H9 (cell line): ENCODE results near the gene ATP11C. TPM values are rescaled to one million over a fixed set of nuclear protein-coding genes. Genes with fewer than 3 reads are reported as not detected.

ENCODE experiments used
- DNase-seq: peaks from one replicate; pipeline ENCODE4 v3.0.0-alpha.2; 2017
- H2AFZ ChIP-seq: one replicate; pipeline ENCODE4 v1.6.1; 2013; ENCODE audit warnings: mild to moderate bottlenecking, low read length, control low read depth, moderate library complexity
- H2AK5ac ChIP-seq: 2 replicates; pipeline ENCODE4 v1.6.1; 2013; ENCODE audit warnings: low read length, control low read depth, mixed read lengths; ENCODE audit not compliant: insufficient read length
- H2BK120ac ChIP-seq: one replicate; pipeline ENCODE4 v1.6.1; 2013; ENCODE audit warnings: low read depth, mild to moderate bottlenecking, low read length, control low read depth, inconsistent platforms; ENCODE audit not compliant: poor library complexity, severe bottlenecking
- H2BK12ac ChIP-seq: 2 replicates; pipeline ENCODE4 v1.6.1; 2013; ENCODE audit warnings: low read length, control low read depth, mixed read lengths, low read depth; ENCODE audit not compliant: insufficient read length
- H2BK15ac ChIP-seq: 2 replicates; pipeline ENCODE4 v1.6.1; 2013; ENCODE audit warnings: low read depth, low read length, control low read depth
- H2BK20ac ChIP-seq: one replicate; pipeline ENCODE4 v1.6.1; 2013; ENCODE audit warnings: low read depth, mild to moderate bottlenecking, low read length, control low read depth, inconsistent platforms; ENCODE audit not compliant: poor library complexity, severe bottlenecking
- H2BK5ac ChIP-seq: 2 replicates; pipeline ENCODE4 v1.6.1; 2013; ENCODE audit warnings: low read length, control low read depth, mixed read lengths; ENCODE audit not compliant: insufficient read length
- H3K14ac ChIP-seq: 2 replicates; pipeline ENCODE4 v1.6.1; 2013; ENCODE audit warnings: low read length, control low read depth; ENCODE audit not compliant: insufficient read depth
- H3K18ac ChIP-seq: 2 replicates; pipeline ENCODE4 v1.6.1; 2013; ENCODE audit warnings: low read depth, mild to moderate bottlenecking, mixed read lengths, low read length, control low read depth; ENCODE audit not compliant: insufficient read length
- H3K23ac ChIP-seq: 2 replicates; pipeline ENCODE4 v1.6.1; 2013; ENCODE audit warnings: low read length, control low read depth, mixed read lengths, low read depth; ENCODE audit not compliant: insufficient read length
- H3K23me2 ChIP-seq: 2 replicates; pipeline ENCODE4 v1.6.1; 2013; ENCODE audit warnings: low read depth, mild to moderate bottlenecking, mixed read lengths, low read length, control low read depth; ENCODE audit not compliant: insufficient read length, poor library complexity, severe bottlenecking
- H3K27ac ChIP-seq: 2 replicates; pipeline ENCODE4 v1.5.1; 2013; ENCODE audit warnings: low read length, control low read depth, mixed read lengths, low read depth; ENCODE audit not compliant: insufficient read length
- H3K27me3 ChIP-seq: 2 replicates; pipeline ENCODE4 v1.6.1; 2013; ENCODE audit warnings: low read length, control low read depth, inconsistent platforms; ENCODE audit not compliant: insufficient read depth
- H3K4ac ChIP-seq: 2 replicates; pipeline ENCODE4 v1.6.1; 2013; ENCODE audit warnings: low read depth, mild to moderate bottlenecking, control low read depth, inconsistent platforms, low read length, moderate library complexity
- H3K4me1 ChIP-seq: 2 replicates; pipeline ENCODE4 v1.6.1; 2013; ENCODE audit warnings: low read length, control low read depth, inconsistent platforms; ENCODE audit not compliant: insufficient read depth
- H3K4me2 ChIP-seq: 2 replicates; pipeline ENCODE4 v1.6.1; 2013; ENCODE audit warnings: low read length, control low read depth, mixed read lengths; ENCODE audit not compliant: insufficient read length, insufficient read depth
- H3K56ac ChIP-seq: 2 replicates; pipeline ENCODE4 v1.6.1; 2013; ENCODE audit warnings: low read depth, mild to moderate bottlenecking, mixed read lengths, low read length, control low read depth; ENCODE audit not compliant: insufficient read length
- H3K79me1 ChIP-seq: 2 replicates; pipeline ENCODE4 v1.6.1; 2013; ENCODE audit warnings: low read depth, mild to moderate bottlenecking, moderate library complexity, low read length, control low read depth, inconsistent platforms; ENCODE audit not compliant: insufficient read depth, poor library complexity, severe bottlenecking
- H3K79me2 ChIP-seq: 2 replicates; pipeline ENCODE4 v1.6.1; 2013; ENCODE audit warnings: low read length, control low read depth, inconsistent platforms; ENCODE audit not compliant: insufficient read depth
- H3K9ac ChIP-seq: 2 replicates; pipeline ENCODE4 v1.6.1; 2013; ENCODE audit warnings: low read length, control low read depth, mixed read lengths; ENCODE audit not compliant: insufficient read length; ENCODE audit errors: extremely low read depth
- H3K9me3 ChIP-seq: one replicate; pipeline ENCODE4 v1.6.1; 2013; ENCODE audit warnings: low read depth, low read length, inconsistent platforms; ENCODE audit not compliant: control insufficient read depth
- H3T11ph ChIP-seq: one replicate; pipeline ENCODE4 v1.6.1; 2013; ENCODE audit warnings: mild to moderate bottlenecking, low read length, control low read depth, inconsistent platforms
- H4K20me1 ChIP-seq: one replicate; pipeline ENCODE4 v1.6.1; 2013; ENCODE audit not compliant: control insufficient read depth, insufficient read length, insufficient read depth
- H4K5ac ChIP-seq: 2 replicates; pipeline ENCODE4 v1.6.1; 2013; ENCODE audit warnings: low read depth, mild to moderate bottlenecking, mixed read lengths, low read length, control low read depth; ENCODE audit not compliant: insufficient read length
- H4K8ac ChIP-seq: replicated peaks from 2 replicates; pipeline ENCODE4 v1.6.1; 2013; ENCODE audit warnings: low read length, control low read depth, mixed read lengths, low read depth; ENCODE audit not compliant: insufficient read length
- H4K91ac ChIP-seq: 2 replicates; pipeline ENCODE4 v1.6.1; 2013; ENCODE audit warnings: low read depth, mild to moderate bottlenecking, moderate library complexity, mixed read lengths, low read length, control low read depth; ENCODE audit not compliant: insufficient read length
- H3K27ac Mint-ChIP-seq, 3 experiments: 2 replicates in 2 of 3; 3 replicates in 1 of 3; pipeline ENCODE4 v1.8.0; 2020 to 2021; ENCODE audit warnings: mixed read lengths in 3 of 3, mild to moderate bottlenecking in 1 of 3, moderate library complexity in 1 of 3
- H3K27me3 Mint-ChIP-seq: 2 replicates; pipeline ENCODE4 v1.8.0; 2021; ENCODE audit warnings: low read depth, mild to moderate bottlenecking, moderate library complexity, mixed read lengths
- H3K36me3 Mint-ChIP-seq, 3 experiments: 2 replicates in 2 of 3; 3 replicates in 1 of 3; pipeline ENCODE4 v1.8.0; 2020 to 2021; ENCODE audit warnings: low read depth in 3 of 3, mixed read lengths in 3 of 3; ENCODE audit not compliant: insufficient read depth in 1 of 3
- H3K4me1 Mint-ChIP-seq, 2 experiments: 2 replicates each; pipeline ENCODE4 v1.8.0; 2020; ENCODE audit warnings: mixed read lengths in 2 of 2
- H3K4me3 Mint-ChIP-seq, 2 experiments: 2 replicates in 1 of 2; 3 replicates in 1 of 2; pipeline ENCODE4 v1.8.0; 2020 to 2021; ENCODE audit warnings: mild to moderate bottlenecking in 2 of 2, mixed read lengths in 2 of 2, moderate library complexity in 1 of 2
- H3K9me3 Mint-ChIP-seq, 2 experiments: 2 replicates in 1 of 2; 3 replicates in 1 of 2; pipeline ENCODE4 v1.8.0; 2020; ENCODE audit warnings: mild to moderate bottlenecking in 2 of 2, mixed read lengths in 2 of 2, moderate library complexity in 1 of 2
- CTCF ChIP-seq: fragments of 200-600 bp; sonication (generic); conservative IDR thresholded peaks from 3 replicates; pipeline ENCODE4 v1.8.0; 2021; ENCODE audit warnings: antibody characterized with exemption, mild to moderate bottlenecking
- WGBS: extraction: QIAGEN DNeasy Blood & Tissue Kit; methylation state at CpG from one replicate; pipeline ENCODE4 v1.1.7; 2013; ENCODE audit warnings: missing lambda C conversion rate, low lambda C conversion rate, mixed read lengths; ENCODE audit not compliant: insufficient read length; ENCODE audit errors: extremely low coverage; 5-methylcytosine and 5-hydroxymethylcytosine counted together
- microRNA-seq: library from miRNA; unstranded; fragments of <30 nt; microRNA quantifications from one replicate; pipeline ENCODE4, GENCODE V29; 2020; ENCODE audit warnings: borderline microRNAs expressed
- total RNA-seq: library from RNA; stranded (reverse); gene quantifications from 2 replicates; pipeline ENCODE4 v1.2.1, GENCODE V29; 2021

ATP11C gene
- total RNA-seq, 1 experiment from 2014 or later: 28.4 TPM

- H2BK5ac ChIP-seq: no peak overlapping the region
- H2BK20ac ChIP-seq: no peak overlapping the region
- Mint-ChIP-seq H3K27me3 (no peaks in the 10 kb centered on the region; the same call in 1 of the 2 replicates), H3K9me3 (peaks cover 17 to 40% of the 10 kb centered on the region in 2 experiments), H3K27ac (no peak overlapping the region), H3K4me3 (no peak overlapping the region), H3K36me3 (peaks cover 3 to 17% (median 8%) of the 10 kb centered on the region in 3 experiments; a peak in 6 of 7 replicates), H3K4me1 (no peaks in the 10 kb centered on the region)
- no peak overlapping the region for H2BK15ac ChIP-seq
- no peak overlapping the region for H3K27ac ChIP-seq
- no peak overlapping the region for H4K91ac ChIP-seq
- no peak overlapping the region for H2BK120ac ChIP-seq
- no peak overlapping the region for H3K23ac ChIP-seq
- H4K5ac ChIP-seq: no peak overlapping the region
- no peaks in the 10 kb centered on the region for H3K79me2 ChIP-seq
- no peak overlapping the region for H4K8ac ChIP-seq
- no peaks in the 10 kb centered on the region for H3K9me3 ChIP-seq
- no peak overlapping the region for H3K56ac ChIP-seq
- no peak overlapping the region for H2AK5ac ChIP-seq
- H3K4me2 ChIP-seq: no peak overlapping the region
- no peak overlapping the region for H3K4ac ChIP-seq
- no CpG with 5 or more reads among the region's 3 CpGs for WGBS
- H3K27me3 ChIP-seq: no peaks in the 10 kb centered on the region
- H3K23me2 ChIP-seq: no peaks in the 10 kb centered on the region
- no peak overlapping the region for H3K14ac ChIP-seq
- DNase-seq: no peak
- no peaks in the 10 kb centered on the region for H3K79me1 ChIP-seq
- no peaks in the 10 kb centered on the region for H3K4me1 ChIP-seq
- no peak overlapping the region for H2BK12ac ChIP-seq
- no peak overlapping the region for H2AFZ ChIP-seq
- H3T11ph ChIP-seq: no peak overlapping the region
- no peaks in the 10 kb centered on the region for H4K20me1 ChIP-seq
- no peak overlapping the region for H3K18ac ChIP-seq
- no peak for TF ChIP-seq CTCF
- no peak overlapping the region for H3K9ac ChIP-seq
Observed at GRCh38 chrX:139680356-139680755, 252.5 kb downstream of the ATP11C start.

Small RNAs within 50 kb of the gene (microRNA-seq; reads per million reads assigned to microRNA genes)
- 32.5 reads per million, percentile 62 among the genes with 10 or more reads in this experiment for gene MIR505

Other genes starting within 250 kb of the ATP11C start
- 0.39 and 0.48 TPM in 2 replicates for gene MCF2, start 224.9 kb downstream of the ATP11C start, total RNA-seq
- gene CXorf66, start 32.5 kb upstream of the ATP11C start, total RNA-seq: not detected in 2 replicates